AG04450 (cell line): ENCODE data around the gene MPDU1. TPM values are rescaled to one million over a fixed set of nuclear protein-coding genes. Genes with fewer than 3 reads are reported as not detected.

Experiments
- CTCF ChIA-PET: fragments of 300-600, 350-600 bp; formaldehyde crosslinking; extraction: SDS; loops from one replicate; lab custom pipeline; 2022; ENCODE audit warnings: antibody characterized with exemption, inconsistent platforms; lab: Charles Lee
- POLR2A ChIA-PET: fragments of 350-600 bp; formaldehyde crosslinking; extraction: SDS; loops from one replicate; lab custom pipeline; 2021; ENCODE audit warnings: antibody characterized with exemption, inconsistent platforms; lab: Yijun Ruan, JAX
- DNase-seq: peaks from one replicate; pipeline ENCODE4 v3.0.0-alpha.2; 2011; ENCODE audit warnings: low read depth, low spot score
- H3K27ac ChIP-seq: one replicate; pipeline ENCODE4 v1.5.1; 2012; ENCODE audit warnings: low read depth, low read length, control low read depth
- H3K27me3 ChIP-seq: one replicate; pipeline ENCODE4 v1.6.0; 2012; ENCODE audit warnings: low read length; ENCODE audit not compliant: control insufficient read depth, insufficient read depth
- H3K4me3 ChIP-seq: 2 replicates; pipeline ENCODE4 v1.5.1; 2011; ENCODE audit warnings: mild to moderate bottlenecking, low read depth, low read length, control low read depth
- H3K9me3 ChIP-seq: 2 replicates; pipeline ENCODE4 v1.5.1; 2012; ENCODE audit warnings: low read length; ENCODE audit not compliant: control insufficient read depth, insufficient read depth
- polyA plus RNA-seq: library from polyadenylated mRNA; depleted of rRNA; stranded (reverse); fragments of >200 nt; gene quantifications from 2 replicates; pipeline ENCODE4 v1.2.3, GENCODE V29; 2011
- TF ChIP-seq, protein P1 (sequence below): IDR thresholded peaks from 2 replicates; pipeline ENCODE4 v1.5.1; 2011; ENCODE audit warnings: low read depth, low read length, control low read depth, inconsistent platforms

MPDU1 gene
- polyA plus RNA-seq, 1 experiment: 131 TPM

DNA sequence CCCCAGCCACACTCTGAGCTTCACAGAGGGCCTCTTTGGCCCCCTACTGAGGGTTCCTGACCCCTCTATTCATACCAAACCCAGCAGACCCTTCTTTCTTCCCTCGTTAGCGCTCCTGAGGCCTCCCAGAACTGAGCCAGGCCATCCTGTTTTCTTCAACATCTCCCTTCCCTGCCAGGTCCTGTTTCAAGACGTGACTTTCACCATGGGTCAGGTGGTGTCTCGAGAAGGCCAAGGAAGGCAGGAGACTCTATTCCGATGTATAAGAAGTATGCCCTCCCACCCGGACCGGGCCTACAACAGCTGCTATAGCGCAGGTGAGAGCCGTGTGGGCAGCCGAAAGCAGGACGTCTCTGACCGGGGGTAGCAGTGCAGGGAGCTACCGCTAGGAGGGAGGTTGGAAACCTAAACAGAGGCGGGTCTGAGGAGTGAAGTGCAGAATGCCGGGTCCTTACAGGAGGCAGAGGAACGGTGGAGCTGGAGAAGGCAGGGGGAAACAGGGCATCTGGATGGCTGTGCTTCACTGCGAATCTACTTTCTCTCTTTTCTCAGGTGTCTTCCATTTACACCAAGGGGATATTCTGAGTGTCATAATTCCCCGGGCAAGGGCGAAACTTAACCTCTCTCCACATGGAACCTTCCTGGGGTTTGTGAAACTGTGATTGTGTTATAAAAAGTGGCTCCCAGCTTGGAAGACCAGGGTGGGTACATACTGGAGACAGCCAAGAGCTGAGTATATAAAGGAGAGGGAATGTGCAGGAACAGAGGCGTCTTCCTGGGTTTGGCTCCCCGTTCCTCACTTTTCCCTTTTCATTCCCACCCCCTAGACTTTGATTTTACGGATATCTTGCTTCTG is 23.3 kb upstream of the MPDU1 start:
- ChIA-PET POLR2A (interaction anchor here (1.0 to 1.8 kb wide), 7 partner anchors 13 to 157 kb away, joined by 3 to 9 read pairs (median 7); partner anchors contain the start of genes MPDU1, POLR2A, SPEM1 and TMEM256), CTCF (interaction anchor here (0.5 to 3.1 kb wide), 66 partner anchors 8 to 514 kb away, joined by 3 to 116 read pairs (median 5); partner anchors contain the start of genes CD68, MPDU1, NEURL4 and NLGN2)
- Histone ChIP-seq H3K27me3 (no peaks in the 10 kb centered on the region), H3K27ac (peak overlapping the region; percentile 25), H3K4me3 (peak overlapping the region; percentile 82; the same call in 1 of the 2 replicates), H3K9me3 (no peaks in the 10 kb centered on the region; the same call in 1 of the 2 replicates)
- no peak for DNase-seq
- TF ChIP-seq, protein P1, sequence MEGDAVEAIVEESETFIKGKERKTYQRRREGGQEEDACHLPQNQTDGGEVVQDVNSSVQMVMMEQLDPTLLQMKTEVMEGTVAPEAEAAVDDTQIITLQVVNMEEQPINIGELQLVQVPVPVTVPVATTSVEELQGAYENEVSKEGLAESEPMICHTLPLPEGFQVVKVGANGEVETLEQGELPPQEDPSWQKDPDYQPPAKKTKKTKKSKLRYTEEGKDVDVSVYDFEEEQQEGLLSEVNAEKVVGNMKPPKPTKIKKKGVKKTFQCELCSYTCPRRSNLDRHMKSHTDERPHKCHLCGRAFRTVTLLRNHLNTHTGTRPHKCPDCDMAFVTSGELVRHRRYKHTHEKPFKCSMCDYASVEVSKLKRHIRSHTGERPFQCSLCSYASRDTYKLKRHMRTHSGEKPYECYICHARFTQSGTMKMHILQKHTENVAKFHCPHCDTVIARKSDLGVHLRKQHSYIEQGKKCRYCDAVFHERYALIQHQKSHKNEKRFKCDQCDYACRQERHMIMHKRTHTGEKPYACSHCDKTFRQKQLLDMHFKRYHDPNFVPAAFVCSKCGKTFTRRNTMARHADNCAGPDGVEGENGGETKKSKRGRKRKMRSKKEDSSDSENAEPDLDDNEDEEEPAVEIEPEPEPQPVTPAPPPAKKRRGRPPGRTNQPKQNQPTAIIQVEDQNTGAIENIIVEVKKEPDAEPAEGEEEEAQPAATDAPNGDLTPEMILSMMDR: peak; percentile 70

DNA sequence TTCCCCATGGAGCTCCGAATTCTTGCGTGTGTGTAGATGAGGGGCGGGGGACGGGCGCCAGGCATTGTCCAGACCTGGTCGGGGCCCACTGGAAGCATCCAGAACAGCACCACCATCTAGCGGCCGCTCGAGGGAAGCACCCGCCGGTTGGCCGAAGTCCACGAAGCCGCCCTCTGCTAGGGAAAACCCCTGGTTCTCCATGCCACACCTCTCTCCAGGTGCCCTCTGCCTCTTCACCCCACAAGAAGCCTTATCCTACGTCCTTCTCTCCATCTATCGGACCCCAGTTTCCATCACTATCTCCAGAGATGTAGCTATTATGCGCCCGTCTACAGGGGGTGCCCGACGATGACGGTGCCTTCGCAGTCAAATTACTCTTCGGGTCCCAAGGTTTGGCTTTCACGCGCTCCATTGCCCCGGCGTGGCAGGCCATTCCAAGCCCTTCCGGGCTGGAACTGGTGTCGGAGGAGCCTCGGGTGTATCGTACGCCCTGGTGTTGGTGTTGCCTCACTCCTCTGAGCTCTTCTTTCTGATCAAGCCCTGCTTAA is 22.6 kb upstream of the MPDU1 start:
- DNase-seq: peak; percentile 61
- H3K9me3 ChIP-seq: no peaks in the 10 kb centered on the region; the same call in 1 of the 2 replicates
- H3K4me3 ChIP-seq: peak overlapping the region; percentile 82
- ChIA-PET CTCF (interaction anchor here (0.5 to 3.1 kb wide), 71 partner anchors 9 to 515 kb away, joined by 3 to 116 read pairs (median 5); partner anchors contain the start of genes CD68, MPDU1, NEURL4 and NLGN2), POLR2A (interaction anchor here (0.6 to 1.8 kb wide), 10 partner anchors 12 to 157 kb away, joined by 3 to 9 read pairs (median 4); partner anchors contain the start of genes MPDU1, POLR2A, SPEM1 and TMEM256)
- H3K27ac ChIP-seq: peak overlapping the region; percentile 83
- TF ChIP-seq, protein P1: peak; percentile 83
- H3K27me3 ChIP-seq: no peaks in the 10 kb centered on the region

DNA sequence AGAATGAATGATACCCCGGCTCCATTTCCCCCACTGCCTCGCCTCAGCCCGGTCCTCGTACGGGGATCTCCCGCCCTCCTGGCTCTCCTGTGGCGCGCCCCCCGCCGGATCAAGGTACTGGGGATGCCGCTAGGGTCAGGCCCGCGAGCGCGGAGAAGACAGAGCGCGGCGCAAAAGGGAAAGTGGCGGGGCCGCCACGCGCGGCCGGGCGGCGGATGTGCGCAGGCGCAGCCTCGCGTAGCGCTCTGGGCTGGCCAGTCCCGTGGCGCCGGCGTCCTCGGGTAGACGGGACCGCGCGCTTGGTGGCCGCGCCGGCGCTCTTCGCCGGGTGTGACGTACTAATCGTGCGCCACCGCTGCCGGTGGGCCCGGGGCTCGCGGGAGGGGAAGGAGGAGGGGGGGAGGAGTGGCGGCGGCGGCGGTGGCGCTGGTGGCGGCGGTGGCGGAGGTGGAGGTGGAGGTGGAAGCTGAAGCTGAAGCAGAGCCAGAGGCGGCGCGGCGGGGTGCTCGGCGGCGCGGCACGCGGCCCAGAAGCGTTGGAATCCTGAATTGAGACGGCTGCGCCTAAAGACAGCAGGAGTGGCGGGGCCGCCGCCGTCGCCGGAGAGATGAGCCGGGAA is 22.0 kb upstream of the MPDU1 start, which contains the start of gene SENP3:
Gene SENP3 (plus strand): TSS at position 331 of the 619 bp plus-strand sequence. CDS start 1,158 bp downstream, outside the sequence.
- peak; percentile 61 for DNase-seq
- ChIA-PET CTCF (interaction anchor here (0.6 to 3.1 kb wide), 36 partner anchors 9 to 308 kb away, joined by 3 to 116 read pairs (median 7); partner anchors contain the start of genes CD68, MPDU1, NEURL4 and NLGN2), POLR2A (interaction anchor here (0.6 to 1.8 kb wide), 10 partner anchors 12 to 158 kb away, joined by 3 to 8 read pairs (median 4); partner anchors contain the start of genes CD68, MPDU1 and TMEM256)
- H3K9me3 ChIP-seq: no peaks in the 10 kb centered on the region; the same call in 1 of the 2 replicates
- TF ChIP-seq, protein P1: no peak
- no peaks in the 10 kb centered on the region for H3K27me3 ChIP-seq
- peak within 1 kb of the TSS; percentile 83 for H3K27ac ChIP-seq
- peak within 1 kb of the TSS; percentile 82 for H3K4me3 ChIP-seq

DNA sequence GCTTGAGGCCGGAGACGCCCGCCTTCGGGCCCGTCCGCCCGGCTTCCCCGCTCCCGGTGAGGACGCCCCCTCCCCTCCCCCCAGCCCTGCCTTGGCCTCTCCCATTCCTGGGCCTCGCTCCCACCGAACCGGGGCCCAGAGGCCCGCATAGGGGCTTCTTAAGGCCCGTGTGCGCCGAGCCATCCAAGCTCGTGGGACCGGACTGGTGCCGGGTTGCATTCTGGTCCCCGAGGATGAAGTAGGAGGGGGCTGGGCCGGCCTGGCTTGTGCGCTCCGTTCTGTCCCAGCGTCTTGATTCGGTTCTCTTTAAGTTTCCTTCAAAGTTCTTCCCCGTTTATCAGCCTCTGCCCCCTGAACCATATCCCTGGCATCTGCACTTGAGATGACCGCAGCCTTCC is 21.4 kb upstream of the MPDU1 start:
- CTCF ChIA-PET: interaction anchor here (1.7 to 2.9 kb wide), 4 partner anchors 9 to 27 kb away, joined by 7 to 24 read pairs (median 10); partner anchors contain the start of gene SOX15
- DNase-seq: no peak

More for the DNA sequence above, 21.4 kb upstream of the MPDU1 start:
- POLR2A ChIA-PET: interaction anchor here (0.8 to 1.2 kb wide), 4 partner anchors 11 to 27 kb away, joined by 3 to 5 read pairs (median 3); partner anchors contain the start of gene CD68
- Histone ChIP-seq H3K9me3 (no peaks in the 10 kb centered on the region; the same call in 1 of the 2 replicates), H3K27ac (peak overlapping the region; percentile 52), H3K27me3 (no peaks in the 10 kb centered on the region), H3K4me3 (peak overlapping the region; percentile 82)
- TF ChIP-seq, protein P1: no peak
